Subcutaneous adipose tissue (tissue), 4 donors: Measurements from ENCODE around the gene ATXN7L1. TPM values are rescaled to one million over a fixed set of nuclear protein-coding genes. Genes with fewer than 3 reads are reported as not detected.

Source experiments
- CTCF ChIP-seq: fragments of 450-650 bp; IDR thresholded peaks from one replicate; pipeline ENCODE4 v1.5.1; 2016; ENCODE audit warnings: low read depth, mild to moderate bottlenecking, control low read depth, antibody characterized with exemption, moderate library complexity
- total RNA-seq, 4 donors: library from RNA; depleted of rRNA; stranded (reverse); fragments of >200 nt; gene quantifications; one replicate each; pipeline ENCODE4 v1.1.0, GENCODE V29; 2016

Gene ATXN7L1
- total RNA-seq, 4 donors from 2014 or later, result 11.5 to 29.2 (median 13.3) TPM

DNA sequence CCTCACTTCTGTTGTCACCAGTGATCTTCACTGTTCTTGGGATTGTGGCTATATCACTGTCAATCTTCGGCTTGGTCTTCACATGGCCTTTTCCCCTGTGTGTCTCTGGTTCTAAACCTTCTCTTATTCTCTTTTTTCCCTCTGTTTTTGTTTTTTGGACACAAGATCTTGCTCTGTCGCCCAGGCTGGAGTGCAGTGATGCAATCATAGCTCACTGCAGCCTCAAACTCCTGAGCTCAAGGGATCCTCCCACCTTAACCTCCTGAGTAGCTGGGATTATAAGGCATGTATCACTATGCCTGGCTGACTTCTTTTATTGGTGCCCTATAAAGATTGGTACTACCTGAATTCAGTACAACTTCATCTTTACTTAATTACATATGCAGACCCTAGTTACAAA is 151.7 kb downstream of the ATXN7L1 start:
- no peak for TF ChIP-seq CTCF

GRCh38 chr7:105723572-105723971 is 152.8 kb downstream of the ATXN7L1 start:
- TF ChIP-seq CTCF, result no peak

GRCh38 chr7:105721571-105722104 is 154.8 kb downstream of the ATXN7L1 start:
- TF ChIP-seq CTCF, result no peak

DNA sequence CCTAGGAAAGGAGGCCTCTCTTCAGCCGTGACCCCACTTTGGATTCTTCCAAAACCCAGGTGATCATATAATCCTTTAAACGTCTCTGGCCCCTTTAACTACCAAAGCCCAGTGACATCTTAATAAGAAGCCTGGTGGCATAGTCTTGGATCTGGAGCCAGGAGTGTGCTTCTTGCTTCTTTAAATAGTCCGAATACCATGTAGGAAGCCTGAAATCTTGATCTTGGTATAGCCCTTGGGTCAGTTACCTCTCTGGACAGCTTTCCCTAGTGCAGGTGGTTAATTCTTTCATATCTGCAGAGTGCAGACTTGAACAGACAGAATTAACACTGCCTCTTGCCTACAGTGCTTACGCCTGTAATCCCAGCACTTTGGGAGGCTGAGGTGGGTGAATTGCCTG is 156.5 kb downstream of the ATXN7L1 start:
- no peak for TF ChIP-seq CTCF

- TF ChIP-seq CTCF, result no peak
These were observed 157.0 kb downstream of the ATXN7L1 start for GRCh38 chr7:105719395-105719794.

- TF ChIP-seq CTCF, result no peak
These were observed 157.9 kb downstream of the ATXN7L1 start for GRCh38 chr7:105718511-105718925.

- no peak for TF ChIP-seq CTCF
These were observed 160.9 kb downstream of the ATXN7L1 start for GRCh38 chr7:105715528-105715927.
